Measurements from ENCODE around the gene SKIC8. TPM values are rescaled to one million over a fixed set of nuclear protein-coding genes. Genes with fewer than 3 reads are reported as not detected.

SKIC8 gene
- total RNA-seq, 1 donor from 2014 or later = 49.0 TPM

- Histone ChIP-seq H3K36me3 (ENCODE audit: control insufficient read depth, insufficient read depth, low read length) (no peaks in the 10 kb centered on the region), H3K4me3 (ENCODE audit: low read depth, low read length) (no peak overlapping the region), H3K27me3 (ENCODE audit: control insufficient read depth, insufficient read depth, low read length) (peaks cover 3% of the 10 kb centered on the region)
- no peak for DNase-seq (ENCODE audit: low read depth)
- TF ChIP-seq, protein P1, sequence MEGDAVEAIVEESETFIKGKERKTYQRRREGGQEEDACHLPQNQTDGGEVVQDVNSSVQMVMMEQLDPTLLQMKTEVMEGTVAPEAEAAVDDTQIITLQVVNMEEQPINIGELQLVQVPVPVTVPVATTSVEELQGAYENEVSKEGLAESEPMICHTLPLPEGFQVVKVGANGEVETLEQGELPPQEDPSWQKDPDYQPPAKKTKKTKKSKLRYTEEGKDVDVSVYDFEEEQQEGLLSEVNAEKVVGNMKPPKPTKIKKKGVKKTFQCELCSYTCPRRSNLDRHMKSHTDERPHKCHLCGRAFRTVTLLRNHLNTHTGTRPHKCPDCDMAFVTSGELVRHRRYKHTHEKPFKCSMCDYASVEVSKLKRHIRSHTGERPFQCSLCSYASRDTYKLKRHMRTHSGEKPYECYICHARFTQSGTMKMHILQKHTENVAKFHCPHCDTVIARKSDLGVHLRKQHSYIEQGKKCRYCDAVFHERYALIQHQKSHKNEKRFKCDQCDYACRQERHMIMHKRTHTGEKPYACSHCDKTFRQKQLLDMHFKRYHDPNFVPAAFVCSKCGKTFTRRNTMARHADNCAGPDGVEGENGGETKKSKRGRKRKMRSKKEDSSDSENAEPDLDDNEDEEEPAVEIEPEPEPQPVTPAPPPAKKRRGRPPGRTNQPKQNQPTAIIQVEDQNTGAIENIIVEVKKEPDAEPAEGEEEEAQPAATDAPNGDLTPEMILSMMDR (IDR thresholded peaks at IDR 0.05; ENCODE audit: insufficient read depth, low read length, severe bottlenecking) = no peak
- FAIRE-seq = no peak
Measured at GRCh38 chr15:78239811-78240210, 59.6 kb downstream of the SKIC8 start.

- Histone ChIP-seq H3K27me3 (ENCODE audit: control insufficient read depth, insufficient read depth, low read length) (peaks cover 3% of the 10 kb centered on the region), H3K4me3 (ENCODE audit: low read depth, low read length) (no peak overlapping the region), H3K36me3 (ENCODE audit: control insufficient read depth, insufficient read depth, low read length) (no peaks in the 10 kb centered on the region)
- FAIRE-seq (no peak), DNase-seq (ENCODE audit: low read depth) (no peak)
- TF ChIP-seq, protein P1 (IDR thresholded peaks at IDR 0.05; ENCODE audit: insufficient read depth, low read length, severe bottlenecking) = no peak
Measured at GRCh38 chr15:78237146-78237545, 62.3 kb downstream of the SKIC8 start.

DNA sequence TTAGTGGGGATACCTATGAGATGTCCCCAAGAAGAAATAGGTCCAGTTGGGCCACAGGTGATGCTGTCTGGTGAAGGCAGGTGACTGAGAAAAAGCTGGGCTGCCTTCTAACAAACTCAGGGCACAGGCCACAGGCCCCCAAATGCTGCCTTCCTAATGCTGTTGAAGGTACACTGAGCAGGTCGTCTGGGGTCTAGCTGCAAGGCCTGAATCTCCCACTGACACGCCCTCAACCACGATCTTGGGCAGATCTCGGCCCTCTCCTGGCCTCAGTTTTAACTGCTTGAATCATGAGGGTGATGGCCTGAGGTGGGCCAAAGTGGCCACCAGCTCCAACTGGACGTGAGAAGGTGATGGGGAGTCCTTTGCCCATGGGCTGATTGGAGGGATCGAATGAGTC lies 62.9 kb downstream of the SKIC8 start:
- DNase-seq (ENCODE audit: low read depth) = no peak
- FAIRE-seq = no peak
- TF ChIP-seq, protein P1 (IDR thresholded peaks at IDR 0.05; ENCODE audit: insufficient read depth, low read length, severe bottlenecking) = no peak
- H3K27me3 ChIP-seq (ENCODE audit: control insufficient read depth, insufficient read depth, low read length) = no peaks in the 10 kb centered on the region
- no peaks in the 10 kb centered on the region for H3K36me3 ChIP-seq (ENCODE audit: control insufficient read depth, insufficient read depth, low read length)
- no peak overlapping the region for H3K4me3 ChIP-seq (ENCODE audit: low read depth, low read length)

DNA sequence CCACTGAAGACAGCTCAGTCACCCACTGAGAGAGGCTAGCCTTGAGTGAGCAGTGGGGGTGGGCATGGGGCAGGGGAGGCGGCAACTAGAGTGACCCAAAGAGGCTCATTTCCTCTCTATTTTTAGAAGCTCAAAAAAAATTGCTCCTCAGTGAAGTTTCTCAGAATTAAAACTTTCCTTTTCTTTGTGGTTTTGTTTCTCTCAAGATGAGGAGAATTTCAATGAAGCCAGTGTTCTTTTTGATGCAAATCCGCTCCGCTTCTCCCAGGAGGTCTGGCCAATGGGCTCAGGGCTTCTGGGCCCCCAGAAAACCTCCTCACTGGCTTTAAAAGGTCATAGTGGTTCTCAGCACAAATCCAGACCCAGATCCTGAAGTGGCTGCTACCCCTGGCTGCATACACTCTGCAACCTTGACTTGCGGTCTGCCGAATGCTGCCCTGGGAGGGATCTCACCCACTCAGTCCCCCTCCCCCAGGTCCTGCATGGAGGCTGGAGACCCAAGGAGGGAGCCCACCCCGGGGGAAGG lies 64.8 kb downstream of the SKIC8 start, which contains the start of gene ACSBG1:
Gene ACSBG1, minus strand, starts transcription at position 51 of the 526 bp plus-strand sequence. CDS start 64 bp downstream, outside the sequence.
- Histone ChIP-seq H3K4me3 (ENCODE audit: low read depth, low read length) (no peak within 1 kb of the TSS), H3K36me3 (ENCODE audit: control insufficient read depth, insufficient read depth, low read length) (no peaks in the 10 kb centered on the region), H3K27me3 (ENCODE audit: control insufficient read depth, insufficient read depth, low read length) (no peaks in the 10 kb centered on the region)
- TF ChIP-seq, protein P1 (IDR thresholded peaks at IDR 0.05; ENCODE audit: insufficient read depth, low read length, severe bottlenecking) = no peak
- DNase-seq (ENCODE audit: low read depth) (no peak), FAIRE-seq (no peak)

- FAIRE-seq (no peak), DNase-seq (ENCODE audit: low read depth) (no peak)
- H3K4me3 ChIP-seq (ENCODE audit: low read depth, low read length) = no peak overlapping the region
- TF ChIP-seq, protein P1 (IDR thresholded peaks at IDR 0.05; ENCODE audit: insufficient read depth, low read length, severe bottlenecking) = no peak
- H3K36me3 ChIP-seq (ENCODE audit: control insufficient read depth, insufficient read depth, low read length) = no peaks in the 10 kb centered on the region
- peaks cover 4% of the 10 kb centered on the region for H3K27me3 ChIP-seq (ENCODE audit: control insufficient read depth, insufficient read depth, low read length)
Measured at GRCh38 chr15:78233496-78233895, 65.9 kb downstream of the SKIC8 start.

Other genes with a start within 250 kb of the SKIC8 start
- gene TBC1D2B, start 221.9 kb downstream of the SKIC8 start, total RNA-seq = 13.7 and 15.4 TPM in 2 replicates
- not detected in 2 replicates for gene SH2D7, start 207.0 kb downstream of the SKIC8 start, total RNA-seq
- 1.8 and 8.6 TPM in 2 replicates for gene CIB2, start 168.2 kb downstream of the SKIC8 start, total RNA-seq
- gene IDH3A, start 150.2 kb downstream of the SKIC8 start, total RNA-seq = 27.9 and 30.8 TPM in 2 replicates
- gene ACSBG1, start 65.0 kb downstream of the SKIC8 start, total RNA-seq = not detected in 2 replicates
- 11.1 and 26.5 TPM in 2 replicates for gene DNAJA4, start 35.0 kb downstream of the SKIC8 start, total RNA-seq
- gene CRABP1, start 40.7 kb upstream of the SKIC8 start, total RNA-seq = not detected in 2 replicates
- 12.6 and 16.4 TPM in 2 replicates for gene IREB2, start 138.6 kb upstream of the SKIC8 start, total RNA-seq
- gene HYKK, start 208.0 kb upstream of the SKIC8 start, total RNA-seq = 1.2 and 1.3 TPM in 2 replicates
- 141 and 183 TPM in 2 replicates for gene PSMA4, start 240.8 kb upstream of the SKIC8 start, total RNA-seq

Data from bronchial epithelial cell (primary cell).